NCI-H2171 treated with DMSO at 0.1 percent for 48 hours (cell line): ENCODE data around the gene CREB1.

Experiments
- DNase-seq: peaks from one replicate; lab custom pipeline; 2025; lab: John Stamatoyannopoulos, UW

The CREB1 gene

GRCh38 chr2:207543272-207543671, 13.5 kb downstream of the CREB1 start:
- DNase-seq, result no peak

- DNase-seq, result no peak
Measured at GRCh38 chr2:207546822-207547221, 17.1 kb downstream of the CREB1 start.

- no peak for DNase-seq
Measured at GRCh38 chr2:207549145-207549544, 19.4 kb downstream of the CREB1 start.

DNA sequence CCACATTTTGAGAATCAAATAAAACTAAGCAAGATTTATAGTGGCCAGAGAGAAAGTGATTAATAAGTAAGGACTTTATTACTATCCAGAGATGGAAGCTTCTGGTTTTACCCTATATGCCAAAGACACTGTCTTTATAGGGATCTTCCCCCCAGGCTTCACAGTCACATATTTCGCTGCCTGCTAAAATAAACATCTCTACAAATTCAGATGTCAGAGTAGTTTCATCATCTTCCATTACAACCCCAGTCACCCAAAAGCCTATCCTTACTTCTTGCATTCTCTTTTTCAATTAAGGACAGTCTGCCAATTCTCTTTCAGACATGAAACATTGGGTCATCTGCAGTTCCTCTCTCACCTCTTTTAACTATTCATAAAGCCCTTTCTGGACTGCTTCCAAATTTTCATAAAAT, 28.3 kb downstream of the CREB1 start:
- DNase-seq, result no peak

DNA sequence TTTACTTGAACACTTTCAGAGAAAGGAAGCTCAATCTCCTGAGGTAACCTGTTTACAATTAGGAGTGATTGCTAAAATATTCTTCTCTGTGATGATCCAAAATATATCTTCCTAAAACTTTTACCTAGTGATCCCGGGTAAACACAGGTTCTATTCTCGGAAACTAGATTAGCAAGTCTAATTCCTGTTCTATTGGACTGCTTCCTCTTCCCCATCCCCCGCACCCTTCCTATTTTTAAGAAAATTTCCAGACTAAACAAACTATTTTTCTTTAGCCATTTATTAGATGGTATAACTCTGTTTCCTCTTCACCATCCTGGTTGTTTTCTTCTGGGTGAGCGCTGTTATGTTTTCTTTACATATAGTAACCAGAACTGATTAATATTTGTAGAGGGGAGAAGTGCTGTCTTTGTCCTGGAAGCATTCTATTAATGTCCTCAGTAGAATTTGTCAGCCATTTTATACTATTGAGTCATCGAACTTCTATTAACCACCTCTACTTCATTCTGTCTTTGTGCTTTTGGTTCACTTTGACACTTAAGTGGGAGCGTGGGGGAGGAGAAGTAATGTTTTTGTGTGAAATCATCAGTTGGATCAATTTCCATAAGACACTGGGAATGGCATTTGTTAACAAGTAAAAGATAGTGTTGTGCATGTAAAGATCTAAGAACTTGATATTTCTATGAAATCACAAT, 31.8 kb downstream of the CREB1 start:
- no peak for DNase-seq

DNA sequence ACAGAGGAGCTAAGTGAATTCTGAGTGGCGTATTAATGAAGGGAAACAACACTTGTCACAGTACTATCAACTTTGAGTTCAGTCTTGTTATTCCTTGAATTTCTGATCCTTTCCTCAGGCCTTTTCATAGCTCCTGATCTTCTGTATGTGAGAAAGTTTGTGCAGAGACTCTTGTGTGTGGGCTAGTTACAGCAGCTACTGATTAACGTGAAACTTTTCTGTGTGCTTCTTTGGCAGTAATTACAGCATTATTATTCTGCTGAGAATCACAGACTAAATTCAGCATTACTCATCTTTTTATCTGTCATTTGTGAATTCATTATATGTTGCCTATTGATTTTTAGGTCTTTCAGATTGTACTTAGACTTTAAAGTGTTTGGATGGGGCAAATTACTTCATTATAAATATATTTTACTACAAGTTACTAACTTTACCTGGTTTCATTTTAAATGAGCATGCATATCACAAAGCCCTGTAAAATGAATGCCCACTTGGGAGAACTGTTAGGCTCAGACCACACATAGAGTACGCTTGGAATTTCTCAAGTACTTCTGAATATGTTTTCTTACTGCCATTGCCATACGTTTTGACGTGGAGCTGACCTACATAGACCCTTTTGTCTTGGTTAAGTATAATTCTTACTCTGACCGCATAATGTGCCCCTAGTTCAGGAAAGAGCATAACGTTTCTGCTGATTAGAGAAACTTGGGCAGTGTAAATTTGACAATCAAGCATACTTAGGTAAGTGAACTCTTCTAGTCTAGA, 36.2 kb downstream of the CREB1 start:
- DNase-seq, result no peak

DNA sequence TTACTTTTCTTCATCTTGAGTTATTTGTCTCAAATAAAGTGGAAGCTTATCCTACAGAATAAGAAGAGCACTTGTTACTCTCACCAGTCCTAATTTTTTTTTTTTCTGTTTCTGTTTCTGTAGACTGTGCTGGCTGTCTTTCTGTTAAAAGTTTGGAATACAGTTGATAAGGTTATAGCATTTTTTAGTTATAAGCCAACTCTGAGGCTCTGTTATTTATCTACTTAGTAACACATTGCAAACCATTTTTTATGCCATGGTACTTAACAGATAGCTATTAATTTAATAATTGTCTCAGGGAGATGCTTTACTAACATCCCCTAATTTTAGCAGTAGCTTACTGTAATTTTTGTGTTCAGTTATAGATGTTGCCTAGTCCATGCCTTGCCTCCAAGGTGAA, 37.9 kb downstream of the CREB1 start:
- no peak for DNase-seq

- no peak for DNase-seq
Measured at GRCh38 chr2:207571370-207571769, 41.6 kb downstream of the CREB1 start.

DNA sequence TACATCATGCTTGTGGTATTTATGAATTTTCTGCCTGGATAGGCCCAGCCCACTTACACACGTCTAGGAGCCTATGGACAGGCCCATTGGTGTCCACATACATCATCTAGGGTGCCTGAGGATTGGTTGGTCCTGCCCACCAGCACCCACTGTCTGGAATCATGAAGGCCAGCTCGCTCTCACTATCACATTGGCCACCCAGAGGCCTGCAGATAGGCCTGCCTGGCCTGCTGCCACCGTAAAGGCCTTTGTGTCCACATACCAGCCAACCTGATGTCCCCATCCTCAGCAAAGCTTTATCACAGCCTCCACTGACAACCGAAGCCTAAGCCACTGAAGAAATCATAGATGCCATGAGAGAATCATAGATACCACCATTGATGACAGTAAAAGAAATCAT, 55.2 kb downstream of the CREB1 start:
- DNase-seq, result no peak

- DNase-seq, result no peak
Measured at GRCh38 chr2:207587305-207587704, 57.5 kb downstream of the CREB1 start.

DNA sequence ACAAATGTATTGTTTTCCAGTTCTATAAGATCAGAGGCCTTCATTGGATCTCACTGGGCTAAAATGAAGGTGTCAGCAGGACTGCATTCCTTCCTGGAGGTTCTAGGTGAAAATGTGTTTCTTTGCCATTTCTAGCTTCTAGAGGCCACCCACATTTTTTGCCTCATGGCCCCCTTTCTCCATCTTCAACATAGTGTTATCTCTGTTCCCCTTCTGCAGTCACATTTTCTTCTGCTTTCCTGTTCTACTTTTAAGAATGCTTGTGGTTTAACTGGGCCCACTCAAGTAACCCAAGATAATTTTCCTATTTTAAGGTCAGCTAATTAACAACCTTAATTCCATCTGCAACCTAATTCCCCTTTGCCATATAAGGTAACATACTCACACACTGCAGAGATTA, 59.4 kb downstream of the CREB1 start:
- no peak for DNase-seq

DNA sequence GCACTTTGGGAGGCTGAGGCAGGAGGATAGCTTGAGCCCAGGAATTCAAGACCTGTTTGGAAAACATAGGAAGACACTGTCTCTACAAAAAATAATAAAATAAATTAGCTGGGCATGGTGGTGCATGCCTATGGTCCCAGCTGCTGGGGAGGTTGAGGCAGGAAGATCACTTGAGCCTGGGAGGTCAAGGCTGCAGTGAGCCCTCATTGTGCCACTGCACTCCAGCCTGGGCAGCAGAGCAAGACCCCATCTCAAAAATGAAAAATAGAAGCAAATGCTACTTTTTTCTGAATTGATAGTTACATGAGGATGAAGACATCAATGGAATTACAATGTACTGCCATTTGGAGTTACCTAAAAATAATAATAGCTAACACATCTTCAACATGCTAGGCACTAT, 63.5 kb downstream of the CREB1 start:
- DNase-seq, result no peak

DNA sequence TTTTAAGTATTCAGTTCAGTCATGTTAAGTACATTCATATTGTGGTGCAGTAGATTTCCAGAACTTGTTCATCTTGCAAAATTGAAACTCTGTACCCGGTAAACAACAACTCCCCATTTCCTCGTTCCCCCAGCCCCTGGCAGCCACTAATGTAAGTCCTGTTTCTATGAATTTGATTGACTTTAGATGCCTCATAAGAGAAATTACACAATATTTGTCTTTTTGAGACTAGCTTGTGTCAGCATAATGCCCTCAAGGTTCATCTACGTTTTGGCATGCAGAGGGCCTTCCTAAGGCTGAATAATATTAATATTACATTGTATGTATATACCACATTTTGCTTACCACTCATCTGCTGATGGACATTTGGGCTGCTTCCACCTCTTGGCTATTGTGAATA, 64.5 kb downstream of the CREB1 start:
- no peak for DNase-seq

DNA sequence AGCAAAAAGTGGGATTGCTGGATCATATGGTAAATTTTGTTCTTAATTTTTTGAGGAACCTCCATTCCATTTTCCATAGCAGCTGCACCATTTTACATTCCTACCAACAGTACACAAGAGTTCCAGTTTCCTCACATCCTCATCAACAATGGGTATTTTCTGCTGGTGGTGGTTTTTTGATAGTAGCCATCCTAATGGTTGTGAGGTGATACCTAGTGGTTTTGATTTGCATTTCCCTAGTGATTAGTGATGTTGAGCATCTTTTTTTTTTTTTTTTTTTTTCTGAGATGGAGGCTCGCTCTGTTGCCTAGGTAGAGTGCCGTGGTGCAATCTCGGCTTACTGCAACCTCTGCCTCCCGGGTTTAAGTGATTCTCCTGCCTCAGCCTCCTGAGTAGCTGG, 65.0 kb downstream of the CREB1 start:
- no peak for DNase-seq

DNA sequence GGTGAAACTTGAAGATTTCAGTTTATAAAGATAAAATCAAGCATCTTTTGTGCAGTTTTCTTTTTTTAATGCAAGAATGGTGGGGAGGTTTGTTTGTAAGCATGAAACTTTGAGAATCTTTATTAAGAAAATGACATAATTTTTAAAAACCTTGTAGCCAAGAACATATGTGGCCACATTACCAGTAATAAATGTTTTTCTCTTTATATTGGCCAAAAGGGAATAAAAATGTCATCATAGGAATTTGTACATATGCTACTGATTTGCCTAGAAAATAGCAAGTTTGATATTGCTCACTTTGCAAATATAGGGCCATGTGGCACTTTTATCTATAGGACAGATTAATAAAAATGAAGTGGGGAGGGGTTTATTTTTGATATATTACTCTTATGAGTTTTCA, 69.9 kb downstream of the CREB1 start:
- no peak for DNase-seq

GRCh38 chr2:207600231-207600630, 70.5 kb downstream of the CREB1 start:
- no peak for DNase-seq

DNA sequence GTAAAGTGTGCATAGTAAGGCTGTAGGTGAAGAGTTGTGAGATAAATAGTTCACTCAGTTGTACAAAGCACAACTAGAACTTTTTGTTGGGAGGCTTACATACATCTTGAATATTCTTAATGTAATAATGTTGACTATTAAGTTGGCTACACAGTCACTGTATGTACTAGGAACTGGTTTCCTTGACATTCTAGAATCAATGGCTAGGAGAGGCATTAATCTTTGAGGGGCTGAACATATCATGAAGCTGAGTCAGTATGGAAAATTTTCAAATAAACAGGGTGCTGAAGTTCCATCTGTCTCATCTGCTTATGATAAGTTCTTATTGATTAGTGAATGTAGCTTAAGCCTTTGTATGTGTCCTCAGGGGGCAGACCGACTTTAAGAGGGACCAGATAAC, 72.0 kb downstream of the CREB1 start:
- DNase-seq, result no peak

DNA sequence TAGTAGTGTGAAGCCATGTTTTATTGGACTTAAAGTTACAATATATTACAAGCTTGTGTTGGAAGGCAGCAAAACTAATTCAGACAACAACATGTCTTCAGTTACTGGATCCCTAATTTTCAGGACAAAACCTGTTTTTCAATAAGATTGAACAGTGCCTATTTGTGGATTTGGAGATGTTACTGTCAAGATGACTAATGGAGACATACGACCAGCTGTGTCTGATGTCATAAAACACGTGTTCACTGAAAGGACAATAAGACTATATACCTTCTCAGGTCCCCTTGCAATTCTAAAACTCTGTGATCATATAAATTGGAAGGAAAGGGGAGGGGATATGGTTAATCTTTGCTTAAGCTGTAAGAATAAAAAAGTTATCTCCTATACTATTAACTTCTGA, 73.7 kb downstream of the CREB1 start:
- DNase-seq, result no peak

- DNase-seq, result no peak
Measured at GRCh38 chr2:207606399-207606798, 76.6 kb downstream of the CREB1 start.

GRCh38 chr2:207606829-207607228, 77.1 kb downstream of the CREB1 start:
- no peak for DNase-seq

DNA sequence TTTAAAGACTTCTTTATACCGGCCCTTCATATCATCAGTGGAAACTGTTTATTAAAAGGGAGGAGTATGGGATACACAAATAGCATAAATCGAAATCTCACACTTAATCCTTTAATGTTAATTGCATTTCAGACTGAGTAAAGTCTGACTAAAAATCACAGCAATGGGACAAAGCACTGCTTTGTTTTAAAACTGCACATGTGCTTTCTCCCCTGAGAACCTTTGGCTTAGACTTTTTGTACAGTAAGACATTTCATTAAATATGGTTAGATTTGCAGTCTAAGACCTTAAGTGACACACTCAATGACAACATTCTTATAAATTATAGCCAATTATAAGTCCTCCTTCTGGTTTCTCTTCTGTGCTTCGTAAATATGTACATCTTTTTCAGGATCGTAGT, 83.0 kb downstream of the CREB1 start:
- no peak for DNase-seq

GRCh38 chr2:207614824-207615223, 85.1 kb downstream of the CREB1 start:
- DNase-seq, result no peak

- no peak for DNase-seq
Measured at GRCh38 chr2:207616185-207616584, 86.4 kb downstream of the CREB1 start.
